Progenitor cell of endocrine pancreas (in vitro differentiated cells): ENCODE data around the gene FURIN. TPM values are rescaled to one million over a fixed set of nuclear protein-coding genes. Genes with fewer than 3 reads are reported as not detected.
A peak's percentile ranks its signal among the peaks of the same experiment; 100 is the strongest.

ENCODE experiments used
- DNase-seq: peaks from one replicate; pipeline ENCODE4 v3.0.0; 2021; ENCODE audit warnings: low spot score; ENCODE audit not compliant: unreplicated experiment
- H3K27ac Mint-ChIP-seq: 2 replicates; pipeline ENCODE4 v1.8.0; 2021; ENCODE audit warnings: mild to moderate bottlenecking, moderate library complexity, mixed read lengths
- H3K27me3 Mint-ChIP-seq: 2 replicates; pipeline ENCODE4 v1.8.0; 2021; ENCODE audit warnings: mixed read lengths
- H3K36me3 Mint-ChIP-seq: 2 replicates; pipeline ENCODE4 v1.8.0; 2022; ENCODE audit warnings: mixed read lengths; ENCODE audit not compliant: insufficient read depth
- H3K4me1 Mint-ChIP-seq: 2 replicates; pipeline ENCODE4 v1.8.0; 2021; ENCODE audit warnings: low read depth, mixed read lengths
- H3K4me3 Mint-ChIP-seq: 2 replicates; pipeline ENCODE4 v1.8.0; 2021; ENCODE audit warnings: low read depth, mild to moderate bottlenecking, moderate library complexity, mixed read lengths
- H3K9me3 Mint-ChIP-seq: 2 replicates; pipeline ENCODE4 v1.8.0; 2021; ENCODE audit warnings: low read depth, mixed read lengths
- total RNA-seq: library from RNA; stranded (reverse); gene quantifications from 2 replicates; pipeline ENCODE4 v1.2.1, GENCODE V29; 2021
- TF ChIP-seq, protein P1 (sequence below): fragments of 200-600 bp; sonication (generic); IDR thresholded peaks from one replicate; pipeline ENCODE4 v1.5.0; 2021; ENCODE audit warnings: antibody characterized with exemption, mild to moderate bottlenecking; ENCODE audit not compliant: unreplicated experiment

FURIN gene
- total RNA-seq, 1 donor from 2014 or later = 64.8 TPM

DNA sequence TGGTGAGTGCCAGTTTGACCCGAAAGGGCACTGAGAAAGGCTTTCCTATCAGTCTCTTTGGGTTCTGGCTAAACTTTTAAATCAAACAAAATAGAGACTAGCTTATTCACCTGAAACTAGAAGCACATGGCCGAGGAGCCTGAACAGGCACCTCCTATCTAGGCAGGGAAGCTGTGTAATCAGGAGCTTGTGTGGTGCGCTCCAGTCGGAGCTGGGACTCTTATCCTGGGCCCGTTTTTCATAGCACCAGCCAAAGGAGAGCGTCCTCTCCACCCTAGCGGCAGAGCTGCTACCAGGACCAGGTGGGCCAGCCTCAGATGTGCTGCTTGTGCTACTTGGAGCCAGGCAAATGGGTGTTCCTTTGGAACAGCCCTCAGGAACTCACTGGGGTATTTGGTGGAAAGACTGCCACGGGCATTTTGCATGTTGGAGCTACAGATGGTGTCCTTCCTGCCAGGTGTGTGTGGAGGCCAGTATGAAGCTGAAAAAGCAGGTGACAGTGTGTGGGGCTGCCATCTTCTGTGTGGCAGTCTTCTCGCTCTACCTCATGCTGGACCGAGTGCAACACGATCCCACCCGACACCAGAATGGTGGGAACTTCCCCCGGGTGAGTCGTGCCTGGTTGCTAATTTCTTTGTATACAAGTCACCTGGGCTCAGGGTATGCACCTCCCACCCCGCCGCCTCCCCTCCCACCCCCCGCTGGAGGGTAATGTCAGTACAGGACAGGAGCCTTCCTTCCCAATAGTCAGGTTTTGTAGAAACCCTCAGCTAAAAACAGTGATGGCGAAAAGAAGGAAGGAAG, 35.5 kb downstream of the FURIN start:
- TF ChIP-seq, protein P1, sequence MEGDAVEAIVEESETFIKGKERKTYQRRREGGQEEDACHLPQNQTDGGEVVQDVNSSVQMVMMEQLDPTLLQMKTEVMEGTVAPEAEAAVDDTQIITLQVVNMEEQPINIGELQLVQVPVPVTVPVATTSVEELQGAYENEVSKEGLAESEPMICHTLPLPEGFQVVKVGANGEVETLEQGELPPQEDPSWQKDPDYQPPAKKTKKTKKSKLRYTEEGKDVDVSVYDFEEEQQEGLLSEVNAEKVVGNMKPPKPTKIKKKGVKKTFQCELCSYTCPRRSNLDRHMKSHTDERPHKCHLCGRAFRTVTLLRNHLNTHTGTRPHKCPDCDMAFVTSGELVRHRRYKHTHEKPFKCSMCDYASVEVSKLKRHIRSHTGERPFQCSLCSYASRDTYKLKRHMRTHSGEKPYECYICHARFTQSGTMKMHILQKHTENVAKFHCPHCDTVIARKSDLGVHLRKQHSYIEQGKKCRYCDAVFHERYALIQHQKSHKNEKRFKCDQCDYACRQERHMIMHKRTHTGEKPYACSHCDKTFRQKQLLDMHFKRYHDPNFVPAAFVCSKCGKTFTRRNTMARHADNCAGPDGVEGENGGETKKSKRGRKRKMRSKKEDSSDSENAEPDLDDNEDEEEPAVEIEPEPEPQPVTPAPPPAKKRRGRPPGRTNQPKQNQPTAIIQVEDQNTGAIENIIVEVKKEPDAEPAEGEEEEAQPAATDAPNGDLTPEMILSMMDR = peak; percentile 19
- H3K27ac Mint-ChIP-seq = peak overlapping the region; percentile 85
- peaks cover 21% of the 10 kb centered on the region for H3K4me1 Mint-ChIP-seq
- peaks cover 19% of the 10 kb centered on the region for H3K36me3 Mint-ChIP-seq
- H3K27me3 Mint-ChIP-seq = peaks cover 3% of the 10 kb centered on the region
- H3K9me3 Mint-ChIP-seq = no peaks in the 10 kb centered on the region
- no peak for DNase-seq
- H3K4me3 Mint-ChIP-seq = peak overlapping the region; percentile 78

DNA sequence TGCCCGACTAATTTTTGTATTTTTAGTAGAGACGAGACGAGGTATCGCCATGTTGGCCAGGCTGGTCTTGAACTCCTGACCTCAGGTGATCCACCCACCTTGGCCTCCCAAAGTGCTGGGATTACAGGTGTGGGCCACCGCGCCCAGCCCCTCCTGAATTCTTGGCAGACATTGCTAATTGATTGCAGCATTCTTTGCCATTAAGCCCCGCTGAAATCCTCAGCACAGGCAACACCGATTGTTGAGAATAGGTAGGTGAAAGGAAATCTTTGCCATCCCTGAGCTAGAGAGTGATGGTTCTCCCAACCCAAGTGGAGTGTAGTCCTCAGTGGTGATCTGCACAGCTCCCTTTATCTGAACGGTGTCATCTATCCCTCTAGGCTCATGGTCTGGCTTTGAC, 36.4 kb downstream of the FURIN start:
- Mint-ChIP-seq H3K4me3 (peak overlapping the region; percentile 14), H3K36me3 (peaks cover 17% of the 10 kb centered on the region), H3K27me3 (no peaks in the 10 kb centered on the region), H3K9me3 (no peaks in the 10 kb centered on the region), H3K27ac (no peak overlapping the region), H3K4me1 (peaks cover 21% of the 10 kb centered on the region)
- TF ChIP-seq, protein P1 = no peak
- no peak for DNase-seq

DNA sequence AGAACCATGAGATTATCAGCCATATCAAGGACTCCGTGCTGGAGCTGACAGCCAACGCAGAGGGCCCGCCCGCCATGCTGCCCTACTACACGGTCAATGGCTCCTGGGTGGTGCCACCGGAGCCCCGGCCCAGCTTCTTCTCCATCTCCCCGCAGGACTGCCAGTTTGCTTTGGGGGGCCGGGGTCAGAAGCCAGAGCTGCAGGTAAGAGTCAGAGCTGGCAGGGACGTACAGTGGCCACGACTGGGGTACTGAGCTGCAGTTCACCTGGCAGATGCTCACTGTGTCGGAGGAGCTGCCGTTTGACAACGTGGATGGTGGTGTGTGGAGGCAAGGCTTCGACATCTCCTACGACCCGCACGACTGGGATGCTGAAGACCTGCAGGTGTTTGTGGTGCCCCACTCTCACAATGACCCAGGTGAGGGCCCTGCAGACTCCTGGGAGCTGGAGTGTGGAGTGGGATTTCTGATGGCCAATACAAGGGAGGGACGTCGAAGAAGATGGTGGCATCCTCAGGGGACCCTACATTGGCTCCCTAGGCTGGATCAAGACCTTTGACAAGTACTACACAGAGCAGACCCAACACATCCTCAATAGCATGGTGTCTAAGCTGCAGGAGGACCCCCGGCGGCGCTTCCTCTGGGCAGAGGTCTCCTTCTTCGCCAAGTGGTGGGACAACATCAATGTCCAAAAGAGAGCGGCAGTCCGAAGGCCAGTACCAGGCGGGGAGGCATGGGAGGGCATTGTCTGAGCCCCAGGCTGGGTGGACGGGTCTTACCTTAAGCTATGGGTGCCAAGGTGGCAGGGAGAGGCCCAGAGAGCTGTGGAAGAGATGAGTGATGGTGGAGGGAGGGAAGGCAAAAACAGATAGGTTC, 37.2 kb downstream of the FURIN start:
- TF ChIP-seq, protein P1 = no peak
- no peak overlapping the region for H3K4me3 Mint-ChIP-seq
- no peak for DNase-seq
- H3K9me3 Mint-ChIP-seq = no peaks in the 10 kb centered on the region
- H3K27ac Mint-ChIP-seq = peak overlapping the region; percentile 43
- peaks cover 19% of the 10 kb centered on the region for H3K36me3 Mint-ChIP-seq
- peaks cover 19% of the 10 kb centered on the region for H3K4me1 Mint-ChIP-seq
- no peaks in the 10 kb centered on the region for H3K27me3 Mint-ChIP-seq

DNA sequence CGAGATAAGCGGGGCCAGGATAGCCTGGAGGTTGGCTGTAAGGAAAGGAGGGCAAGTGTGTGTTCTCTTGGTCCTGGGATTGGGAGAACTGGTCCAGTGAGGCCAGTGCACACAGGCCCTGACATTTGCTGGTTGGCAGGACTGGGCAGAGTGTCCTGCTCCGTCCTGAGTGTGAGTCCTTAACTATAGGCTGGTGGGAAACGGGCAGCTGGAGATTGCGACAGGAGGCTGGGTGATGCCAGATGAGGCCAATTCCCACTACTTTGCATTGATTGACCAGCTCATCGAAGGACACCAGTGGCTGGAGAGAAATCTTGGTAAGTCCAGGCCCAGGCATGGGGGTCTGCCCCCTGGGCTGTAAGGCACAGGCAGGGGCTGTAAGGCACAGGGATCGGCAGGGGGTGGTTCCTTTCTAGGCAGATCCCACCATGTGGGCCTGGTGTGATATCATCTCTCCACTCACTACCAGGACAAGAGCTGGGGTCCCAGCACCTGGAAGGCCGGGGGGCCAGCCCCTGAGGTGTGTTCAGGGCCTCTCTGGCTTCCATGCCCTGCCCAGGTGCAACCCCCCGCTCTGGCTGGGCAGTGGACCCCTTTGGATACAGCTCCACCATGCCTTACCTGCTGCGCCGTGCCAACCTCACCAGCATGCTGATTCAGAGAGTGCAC, 37.9 kb downstream of the FURIN start:
- Mint-ChIP-seq H3K36me3 (peaks cover 19% of the 10 kb centered on the region), H3K4me3 (no peak overlapping the region), H3K4me1 (peaks cover 16% of the 10 kb centered on the region), H3K27me3 (no peaks in the 10 kb centered on the region), H3K9me3 (no peaks in the 10 kb centered on the region), H3K27ac (no peak overlapping the region)
- TF ChIP-seq, protein P1 = no peak
- no peak for DNase-seq
